Peyer's patch (tissue), 4 donors: ENCODE results near the gene BCL2L1. TPM values are rescaled to one million over a fixed set of nuclear protein-coding genes. Genes with fewer than 3 reads are reported as not detected.
"Not testable (repeated sequence)": the region's sequence is repeated elsewhere in the genome, so short reads cannot be mapped to it uniquely, and the experiment has no call there.

ENCODE experiments used
- DNase-seq, 3 donors: peaks; one replicate each; pipeline ENCODE4 v3.0.0-alpha.2; 2017 to 2019
- H3K27ac ChIP-seq, 4 donors: fragments of 200-600 bp; sonication (generic); one replicate each; pipeline ENCODE4 v1.5.1; 2016 to 2019
- H3K27me3 ChIP-seq, 2 donors: fragments of 200-600 bp; sonication (generic); one replicate each; pipeline ENCODE4 v1.5.1; 2019
- H3K36me3 ChIP-seq, 3 donors: fragments of 200-600 bp; sonication (generic); one replicate each; pipeline ENCODE4 v1.5.1; 2016 to 2019
- H3K4me1 ChIP-seq, 4 donors: fragments of 200-600 bp; sonication (generic); one replicate each; pipeline ENCODE4 v1.5.1; 2016 to 2019
- H3K4me3 ChIP-seq, 4 donors: fragments of 200-600 bp; sonication (generic); 1 replicate in 3 of 4; 2 replicates in 1 of 4; pipeline ENCODE4 v1.5.1; 2016 to 2019; ENCODE audit warnings: mild to moderate bottlenecking in 1 of 4
- H3K9me3 ChIP-seq, 4 donors: fragments of 200-600 bp; sonication (generic); one replicate each; pipeline ENCODE4 v1.5.1; 2016 to 2019; ENCODE audit warnings: mild to moderate bottlenecking in 1 of 4
- CTCF ChIP-seq, 6 experiments: fragments of 450-650 bp in 4 of 6; fragments of 200-600 bp in 2 of 6; sonication (generic) in 1 of 6; IDR thresholded peaks; one replicate each; pipeline ENCODE4 v1.5.1; 2017 to 2019; ENCODE audit warnings: antibody characterized with exemption in 6 of 6, mild to moderate bottlenecking in 3 of 6, moderate library complexity in 1 of 6
- POLR2A ChIP-seq, 2 donors: fragments of 450-650 bp; IDR thresholded peaks; one replicate each; pipeline ENCODE4 v1.5.1; 2017; ENCODE audit warnings: antibody characterized with exemption in 2 of 2, mild to moderate bottlenecking in 2 of 2, moderate library complexity in 2 of 2
- total RNA-seq, 4 donors: library from RNA; depleted of rRNA; stranded (reverse); fragments of >200 nt; gene quantifications; one replicate each; pipeline ENCODE4 v1.1.0, GENCODE V29; 2016

Gene BCL2L1
- total RNA-seq, 4 donors from 2014 or later = 85.0 to 185 (median 144) TPM

DNA sequence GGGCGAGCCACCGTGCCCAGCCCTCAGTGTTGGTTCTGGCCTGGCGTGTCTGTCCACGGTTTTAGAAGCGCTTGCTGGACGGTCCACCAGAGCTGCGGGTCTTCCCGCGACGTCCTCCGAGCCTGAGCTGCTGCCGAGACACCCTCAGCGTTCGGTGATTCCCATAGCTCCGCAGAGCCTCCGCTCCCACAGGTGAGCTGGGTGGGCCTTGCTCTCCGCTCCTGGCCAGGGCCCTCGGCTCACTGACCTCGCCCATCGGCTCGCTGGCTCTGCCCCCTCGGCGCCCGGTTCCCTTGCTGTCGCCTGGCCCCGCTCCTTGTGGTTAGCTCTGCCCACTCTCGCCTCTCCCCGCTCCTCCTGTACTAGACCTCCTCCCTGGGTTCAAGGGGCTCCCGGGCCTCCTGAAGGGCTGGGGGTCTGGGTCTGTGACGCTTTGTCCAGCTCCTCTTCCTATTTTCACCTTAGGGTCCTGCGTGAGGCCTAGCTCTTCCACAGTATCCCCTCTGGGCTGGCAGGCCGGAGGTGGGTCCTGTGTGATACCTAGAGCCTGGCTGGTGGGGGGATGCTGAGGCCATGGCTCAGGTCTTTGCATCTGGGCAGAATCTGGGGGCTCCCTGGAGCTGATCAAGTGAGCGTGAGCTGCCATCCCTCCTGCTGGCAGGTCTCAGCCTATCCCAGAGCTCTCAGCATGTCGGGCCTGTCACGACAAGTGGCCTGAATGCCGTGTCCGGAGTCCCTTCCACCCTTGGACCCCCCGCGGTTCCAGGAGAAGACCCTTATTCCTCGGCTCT is 89.9 kb downstream of the BCL2L1 start:
- no peak for DNase-seq
- TF ChIP-seq POLR2A (IDR thresholded peaks at IDR 0.05) (no peak), CTCF (IDR thresholded peaks at IDR 0.05) (no peak)
- Histone ChIP-seq H3K4me1 (no peaks in the 10 kb centered on the region), H3K27me3 (no peaks in the 10 kb centered on the region), H3K36me3 (no peaks in the 10 kb centered on the region), H3K27ac (no peak overlapping the region), H3K9me3 (no peaks in the 10 kb centered on the region), H3K4me3 (no peak overlapping the region)

DNA sequence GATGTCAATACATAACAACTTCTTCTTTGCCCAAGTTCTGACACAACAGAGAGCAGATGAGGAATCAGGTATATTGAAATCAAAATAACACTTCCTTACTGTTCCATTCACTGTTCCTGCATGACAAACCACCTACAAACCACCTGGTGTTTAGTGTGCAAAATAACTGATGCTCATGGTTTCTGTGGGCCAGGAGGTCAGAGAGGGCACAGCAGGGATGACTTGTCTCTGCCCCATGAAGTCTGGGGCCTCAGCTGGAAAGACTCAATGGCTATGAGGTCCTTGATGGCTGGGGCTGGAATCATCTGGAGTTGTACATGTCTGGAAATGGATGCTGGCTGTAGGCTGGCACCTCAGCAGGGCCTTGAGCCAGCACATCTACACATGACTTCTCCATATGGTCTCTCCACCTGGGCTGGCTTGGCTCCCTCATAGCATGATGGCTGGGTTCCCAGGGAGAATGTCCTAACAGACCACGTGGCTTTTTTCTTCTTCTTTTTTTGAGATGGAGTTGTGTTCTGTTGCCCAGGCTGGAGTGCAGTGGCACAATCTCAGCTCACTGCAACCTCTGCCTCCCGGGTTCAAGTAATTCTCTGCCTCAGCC is 92.4 kb downstream of the BCL2L1 start:
- Histone ChIP-seq H3K9me3 (no peaks in the 10 kb centered on the region), H3K4me1 (no peaks in the 10 kb centered on the region), H3K36me3 (no peaks in the 10 kb centered on the region), H3K27me3 (no peaks in the 10 kb centered on the region), H3K4me3 (no peak overlapping the region), H3K27ac (no peak overlapping the region)
- TF ChIP-seq CTCF (IDR thresholded peaks at IDR 0.05) = no peak
- no peak for TF ChIP-seq POLR2A (IDR thresholded peaks at IDR 0.05)
- no peak for DNase-seq

DNA sequence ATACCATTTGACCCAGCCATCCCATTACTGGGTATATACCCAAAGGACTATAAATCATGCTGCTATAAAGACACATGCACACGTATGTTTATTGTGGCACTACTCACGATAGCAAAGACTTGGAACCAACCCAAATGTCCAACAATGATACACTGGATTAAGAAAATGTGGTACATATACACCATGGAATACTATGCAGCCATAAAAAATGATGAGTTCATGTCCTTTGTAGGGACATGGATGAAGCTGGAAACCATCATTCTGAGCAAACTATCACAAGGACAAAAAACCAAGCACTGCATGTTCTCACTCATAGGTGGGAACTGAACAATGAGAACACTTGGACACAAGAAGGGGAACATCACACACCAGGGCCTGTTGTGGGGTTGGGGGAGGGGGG is 94.6 kb downstream of the BCL2L1 start:
- H3K27me3 ChIP-seq, H3K36me3 ChIP-seq, H3K4me1 ChIP-seq, H3K9me3 ChIP-seq, H3K4me3 ChIP-seq, DNase-seq, H3K27ac ChIP-seq: not testable (repeated sequence)

DNA sequence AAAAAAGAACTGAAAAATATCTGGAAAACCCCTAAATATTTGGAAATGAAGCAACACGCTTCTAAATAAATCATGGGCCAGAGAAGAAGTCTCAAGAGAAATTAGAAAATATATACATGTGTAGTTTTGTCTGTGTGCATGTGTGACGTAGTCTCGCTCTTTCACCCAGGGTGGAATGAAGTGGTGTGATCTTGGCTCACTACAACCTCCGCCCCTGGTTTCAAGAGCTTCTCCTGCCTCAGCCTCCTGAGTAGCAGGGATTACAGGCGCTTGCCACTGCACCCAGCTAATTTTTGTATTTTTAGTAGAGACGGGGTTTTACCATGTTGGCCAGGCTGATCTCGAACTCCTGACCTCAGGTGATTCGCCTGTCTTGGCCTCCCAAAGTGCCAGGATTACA is 96.1 kb downstream of the BCL2L1 start:
- H3K36me3 ChIP-seq, H3K4me1 ChIP-seq, DNase-seq, H3K9me3 ChIP-seq, H3K4me3 ChIP-seq, H3K27ac ChIP-seq, H3K27me3 ChIP-seq: not testable (repeated sequence)

- H3K27ac ChIP-seq, DNase-seq, H3K4me3 ChIP-seq, H3K4me1 ChIP-seq, H3K27me3 ChIP-seq, H3K9me3 ChIP-seq, H3K36me3 ChIP-seq: not testable (repeated sequence)
Observed at GRCh38 chr20:31623123-31623505, 99.6 kb downstream of the BCL2L1 start.

GRCh38 chr20:31620246-31620645 is 102.4 kb downstream of the BCL2L1 start:
- no peak for DNase-seq
- Histone ChIP-seq H3K27me3 (no peaks in the 10 kb centered on the region), H3K4me1 (no peaks in the 10 kb centered on the region), H3K4me3 (no peak overlapping the region), H3K27ac (no peak overlapping the region), H3K36me3 (no peaks in the 10 kb centered on the region), H3K9me3 (no peaks in the 10 kb centered on the region)
- no peak for TF ChIP-seq POLR2A (IDR thresholded peaks at IDR 0.05)
- TF ChIP-seq CTCF (IDR thresholded peaks at IDR 0.05) = no peak

DNA sequence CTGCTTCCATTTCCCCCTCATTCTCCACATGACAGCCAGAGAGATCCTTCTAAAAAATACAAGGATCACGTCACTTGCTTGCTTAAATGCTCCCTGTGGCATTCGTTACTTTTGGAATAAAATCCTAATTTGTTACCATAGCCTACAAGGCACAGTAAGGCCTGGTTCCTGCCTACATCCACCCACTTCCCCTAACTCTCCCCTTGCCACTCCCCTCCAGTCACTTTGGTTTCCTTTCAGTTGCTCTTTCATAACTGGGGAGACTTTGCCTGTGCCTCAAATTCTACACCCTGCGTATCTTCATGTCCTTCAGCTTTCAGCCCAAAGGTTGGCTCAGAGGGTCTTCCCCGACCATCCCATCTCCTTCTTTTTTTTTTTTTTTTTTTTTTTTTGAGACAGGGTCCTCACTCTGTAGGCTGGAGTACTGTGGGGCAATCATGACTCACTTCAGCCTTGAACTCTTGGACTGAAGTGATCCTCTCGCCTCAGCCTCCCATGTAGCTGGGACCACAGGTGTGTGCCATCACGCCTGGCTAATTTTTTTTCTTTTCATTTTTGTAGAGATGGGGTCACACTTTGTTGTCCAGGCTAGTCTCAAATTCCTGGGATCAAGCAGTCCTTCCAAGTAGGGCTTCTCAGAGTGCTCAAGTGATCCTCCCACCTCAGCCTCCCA is 105.1 kb downstream of the BCL2L1 start:
- H3K27ac ChIP-seq = no peak overlapping the region
- H3K4me1 ChIP-seq = peaks cover 0 to 2% (median under 1%) of the 10 kb centered on the region in 4 donors
- H3K27me3 ChIP-seq = no peaks in the 10 kb centered on the region
- TF ChIP-seq POLR2A (IDR thresholded peaks at IDR 0.05) (no peak), CTCF (IDR thresholded peaks at IDR 0.05) (no peak)
- H3K4me3 ChIP-seq = no peak overlapping the region
- no peak for DNase-seq
- H3K9me3 ChIP-seq = no peaks in the 10 kb centered on the region
- no peaks in the 10 kb centered on the region for H3K36me3 ChIP-seq
